Neural cell (in vitro differentiated cells): ENCODE results near the gene CUX1. TPM values are rescaled to one million over a fixed set of nuclear protein-coding genes. Genes with fewer than 3 reads are reported as not detected.

Experiments used
- H2AFZ ChIP-seq: fragments of 200-600, 300-800 bp; sonication (generic), shearing (Covaris generic); 2 replicates; pipeline ENCODE4 v1.6.0; 2014; ENCODE audit warnings: low read depth, mild to moderate bottlenecking, antibody characterized with exemption, low read length, moderate library complexity
- H3F3A ChIP-seq: fragments of 200-600 bp; shearing (Covaris generic); 2 replicates; pipeline ENCODE4 v1.6.1; 2016; ENCODE audit warnings: mild to moderate bottlenecking, moderate library complexity, mixed read lengths, antibody characterized with exemption, low read length; ENCODE audit not compliant: insufficient read depth, poor library complexity, severe bottlenecking
- H3K27ac ChIP-seq: fragments of 200-600, 300-800 bp; sonication (generic), shearing (Covaris generic); 2 replicates; pipeline ENCODE4 v1.5.1; 2014; ENCODE audit warnings: mild to moderate bottlenecking, low read length, moderate library complexity
- H3K27me3 ChIP-seq: fragments of 300-800, 200-600 bp; sonication (generic), shearing (Covaris generic); 2 replicates; pipeline ENCODE4 v1.6.0; 2014; ENCODE audit warnings: mild to moderate bottlenecking, low read depth, low read length, moderate library complexity; ENCODE audit not compliant: insufficient read depth
- H3K36me3 ChIP-seq: fragments of 300-800, 200-600 bp; sonication (generic), shearing (Covaris generic); 2 replicates; pipeline ENCODE4 v1.5.1; 2014; ENCODE audit warnings: mild to moderate bottlenecking, antibody characterized with exemption, low read length, moderate library complexity; ENCODE audit not compliant: insufficient read depth
- H3K4me2 ChIP-seq: fragments of 300-800, 200-600 bp; sonication (generic), shearing (Covaris generic); 2 replicates; pipeline ENCODE4 v1.6.0; 2014; ENCODE audit warnings: mild to moderate bottlenecking, low read length
- H3K4me3 ChIP-seq: fragments of 300-800, 200-600 bp; sonication (generic), shearing (Covaris generic); 2 replicates; pipeline ENCODE4 v1.5.1; 2014; ENCODE audit warnings: mild to moderate bottlenecking, low read length, moderate library complexity
- H3K79me2 ChIP-seq: fragments of 200-600 bp; shearing (Covaris generic); replicated peaks from 2 replicates; pipeline ENCODE4 v1.6.0; 2014; ENCODE audit warnings: mild to moderate bottlenecking, low read length, moderate library complexity; ENCODE audit not compliant: insufficient read depth
- H3K9ac ChIP-seq: fragments of 300-800, 200-600 bp; sonication (generic), shearing (Covaris generic); 2 replicates; pipeline ENCODE4 v1.6.1; 2016; ENCODE audit warnings: mild to moderate bottlenecking, low read length, mixed read lengths
- H3K9me2 ChIP-seq: fragments of 200-600 bp; shearing (Covaris generic); 2 replicates; pipeline ENCODE4 v1.6.1; 2016; ENCODE audit warnings: mild to moderate bottlenecking, low read length, mixed read lengths; ENCODE audit not compliant: insufficient read depth
- H3K9me3 ChIP-seq: fragments of 200-600, 300-800 bp; sonication (generic), shearing (Covaris generic); 2 replicates; pipeline ENCODE4 v1.6.1; 2016; ENCODE audit warnings: mild to moderate bottlenecking, mixed run types, low read length, moderate library complexity, mixed read lengths
- H4K20me1 ChIP-seq: fragments of 200-600 bp; shearing (Covaris generic); 2 replicates; pipeline ENCODE4 v1.6.1; 2016; ENCODE audit warnings: mild to moderate bottlenecking, mixed run types; ENCODE audit not compliant: insufficient read depth
- CTCF ChIP-seq: fragments of 450-650 bp; IDR thresholded peaks from 2 replicates; pipeline ENCODE4 v1.5.1; 2014; ENCODE audit warnings: antibody characterized with exemption, mild to moderate bottlenecking, moderate library complexity; ENCODE audit not compliant: poor library complexity, severe bottlenecking
- EP300 ChIP-seq: fragments of 450-650 bp; conservative IDR thresholded peaks from 2 replicates; pipeline ENCODE4 v1.6.1; 2014; ENCODE audit warnings: antibody characterized with exemption, mild to moderate bottlenecking, moderate library complexity; ENCODE audit not compliant: poor library complexity, severe bottlenecking
- EZH2 ChIP-seq: fragments of 200-600, 300-800 bp; shearing (Covaris generic), sonication (generic); IDR thresholded peaks from 2 replicates; pipeline ENCODE4 v1.6.1; 2014; ENCODE audit warnings: antibody characterized with exemption, low read length, borderline replicate concordance, mild to moderate bottlenecking; ENCODE audit not compliant: insufficient read depth, poor library complexity, severe bottlenecking
- MXI1 ChIP-seq: fragments of 450-650 bp; conservative IDR thresholded peaks from 2 replicates; pipeline ENCODE4 v1.6.1; 2014; ENCODE audit warnings: antibody characterized with exemption, mild to moderate bottlenecking; ENCODE audit not compliant: poor library complexity, severe bottlenecking
- POLR2AphosphoS5 ChIP-seq: IDR thresholded peaks from 2 replicates; pipeline ENCODE4 v1.6.1; 2012
- RAD21 ChIP-seq: fragments of 450-650 bp; conservative IDR thresholded peaks from 2 replicates; pipeline ENCODE4 v1.6.1; 2014; ENCODE audit warnings: antibody characterized with exemption, mild to moderate bottlenecking, moderate library complexity
- REST ChIP-seq: IDR thresholded peaks from 2 replicates; pipeline ENCODE4 v1.6.1; 2012; ENCODE audit warnings: borderline replicate concordance
- SMC3 ChIP-seq: fragments of 450-650 bp; conservative IDR thresholded peaks from 2 replicates; pipeline ENCODE4 v1.6.1; 2014; ENCODE audit warnings: antibody characterized with exemption, mild to moderate bottlenecking, moderate library complexity; ENCODE audit not compliant: poor library complexity
- TAF1 ChIP-seq: IDR thresholded peaks from 2 replicates; pipeline ENCODE4 v1.6.1; 2012; ENCODE audit warnings: low read depth
- polyA plus RNA-seq: library from polyadenylated mRNA; depleted of rRNA; stranded (reverse); fragments of >200 nt; gene quantifications from 2 replicates; pipeline ENCODE4 v1.2.3, GENCODE V29; 2014

The CUX1 gene
- polyA plus RNA-seq, 1 donor from 2014 or later, result 26.6 TPM

GRCh38 chr7:101910991-101911799 lies 93.8 kb downstream of the CUX1 start:
- Histone ChIP-seq H3K79me2 (no peaks in the 10 kb centered on the region), H3K27ac (no peak overlapping the region), H3K9ac (no peak overlapping the region), H3K36me3 (no peaks in the 10 kb centered on the region), H3F3A (no peaks in the 10 kb centered on the region), H2AFZ (no peak overlapping the region), H3K9me3 (no peaks in the 10 kb centered on the region), H3K4me3 (no peak overlapping the region), H3K9me2 (no peaks in the 10 kb centered on the region), H3K27me3 (no peaks in the 10 kb centered on the region), H3K4me2 (no peak overlapping the region), H4K20me1 (no peaks in the 10 kb centered on the region)
- TF ChIP-seq MXI1, result no peak
- no peak for TF ChIP-seq TAF1
- TF ChIP-seq EP300, result no peak
- TF ChIP-seq REST, result no peak
- TF ChIP-seq POLR2AphosphoS5, result no peak
- no peak for TF ChIP-seq EZH2
- no peak for TF ChIP-seq RAD21
- no peak for TF ChIP-seq SMC3
- no peak for TF ChIP-seq CTCF

- H3K79me2 ChIP-seq, result no peaks in the 10 kb centered on the region
- H3F3A ChIP-seq, result no peaks in the 10 kb centered on the region
- no peaks in the 10 kb centered on the region for H3K9me2 ChIP-seq
- no peak overlapping the region for H2AFZ ChIP-seq
- TF ChIP-seq RAD21 (no peak), EP300 (no peak), EZH2 (no peak), CTCF (no peak), SMC3 (no peak), REST (no peak), TAF1 (no peak), POLR2AphosphoS5 (no peak), MXI1 (no peak)
- no peak overlapping the region for H3K4me2 ChIP-seq
- H3K27me3 ChIP-seq, result no peaks in the 10 kb centered on the region
- no peak overlapping the region for H3K4me3 ChIP-seq
- H3K36me3 ChIP-seq, result no peaks in the 10 kb centered on the region
- no peak overlapping the region for H3K27ac ChIP-seq
- H3K9ac ChIP-seq, result no peak overlapping the region
- H3K9me3 ChIP-seq, result no peaks in the 10 kb centered on the region
- no peaks in the 10 kb centered on the region for H4K20me1 ChIP-seq
These were observed 94.6 kb downstream of the CUX1 start for GRCh38 chr7:101911800-101912715.
